ENCODE results near the gene NTRK1. TPM values are rescaled to one million over a fixed set of nuclear protein-coding genes. Genes with fewer than 3 reads are reported as not detected.

Gene NTRK1
- total RNA-seq, 8 experiments from 2014 or later: 0.27 to 2.5 (median 0.61) TPM; not detected in 1

GRCh38 chr1:156898971-156899664 lies 38.5 kb downstream of the NTRK1 start:
- in situ Hi-C loops (cut with MboI; ENCODE audit: low pct_unique_long_range_greater_than_20kb in 2 of 9, low sequenced_read_pairs in 9 of 9, unreplicated experiment in 9 of 9): no loop called here
- Histone ChIP-seq H3K27ac (no peak overlapping the region), H3K4me3 (no peak overlapping the region), H3K4me1 (replicated peaks in 1 of 2) (peaks cover 0 to 24% of the 10 kb centered on the region in 2 donors)
- no peak for ATAC-seq (replicated peaks in 6 of 8)
- WGBS, 10 experiments: 0 to 93% (median 80%) methylated on average over 1 to 10 of the region's 12 CpGs; no CpG with 5 or more reads in 1 of the 10 experiments

GRCh38 chr1:156899956-156900718 lies 39.5 kb downstream of the NTRK1 start:
- WGBS, 10 experiments: 77 to 100% (median 80%) methylated on average over 1 to 7 of the region's 12 CpGs; no CpG with 5 or more reads in 6 of the 10 experiments
- Histone ChIP-seq H3K4me3 (no peak overlapping the region), H3K27ac (no peak overlapping the region), H3K4me1 (replicated peaks in 1 of 2) (peaks cover 0 to 24% of the 10 kb centered on the region in 2 donors)
- ATAC-seq (replicated peaks in 6 of 8): peak in 3 of 8 experiments; percentile 60 to 74 (median 66)
- in situ Hi-C loops (cut with MboI; ENCODE audit: low pct_unique_long_range_greater_than_20kb in 2 of 9, low sequenced_read_pairs in 9 of 9, unreplicated experiment in 9 of 9): no loop called here

- ATAC-seq (replicated peaks in 6 of 8): peak in 1 of 8 experiments; percentile 3
- in situ Hi-C loops (cut with MboI; ENCODE audit: low pct_unique_long_range_greater_than_20kb in 2 of 9, low sequenced_read_pairs in 9 of 9, unreplicated experiment in 9 of 9): no loop called here
- whole genome bisulfite sequencing, 10 experiments: 50 to 100% (median 75%) methylated on average over 1 to 2 of the region's 6 CpGs; no CpG with 5 or more reads in 6 of the 10 experiments
- Histone ChIP-seq H3K27ac (no peak overlapping the region), H3K4me1 (replicated peaks in 1 of 2) (peaks cover 0 to 24% of the 10 kb centered on the region in 2 donors), H3K4me3 (no peak overlapping the region)
Observed at GRCh38 chr1:156900896-156901589, 40.4 kb downstream of the NTRK1 start.

- WGBS, 10 experiments: 69 to 100% (median 78%) methylated on average over 1 to 3 of the region's 4 CpGs; no CpG with 5 or more reads in 6 of the 10 experiments
- in situ Hi-C loops (cut with MboI; ENCODE audit: low pct_unique_long_range_greater_than_20kb in 2 of 9, low sequenced_read_pairs in 9 of 9, unreplicated experiment in 9 of 9): no loop called here
- no peak overlapping the region for H3K27ac ChIP-seq
- ATAC-seq (replicated peaks in 6 of 8): no peak
- H3K4me1 ChIP-seq (replicated peaks in 1 of 2): peaks cover 0 to 22% of the 10 kb centered on the region in 2 donors
- no peak overlapping the region for H3K4me3 ChIP-seq
Observed at GRCh38 chr1:156901590-156901900, 40.9 kb downstream of the NTRK1 start.

- Histone ChIP-seq H3K4me3 (no peak overlapping the region), H3K27ac (no peak overlapping the region), H3K4me1 (replicated peaks in 1 of 2) (peaks cover 0 to 15% of the 10 kb centered on the region in 2 donors)
- no peak for ATAC-seq (replicated peaks in 6 of 8)
- WGBS, 10 experiments: 0 to 82% (median 50%) methylated on average over 1 to 4 of the region's 23 CpGs; no CpG with 5 or more reads in 1 of the 10 experiments
- in situ Hi-C loops (cut with MboI; ENCODE audit: low pct_unique_long_range_greater_than_20kb in 2 of 9, low sequenced_read_pairs in 9 of 9, unreplicated experiment in 9 of 9): no loop called here
Observed at GRCh38 chr1:156901966-156902915, 41.6 kb downstream of the NTRK1 start.

- 55 to 100% (median 80%) methylated on average over 1 to 8 of the region's 15 CpGs for WGBS, 10 experiments
- in situ Hi-C loops (cut with MboI; ENCODE audit: low pct_unique_long_range_greater_than_20kb in 2 of 9, low sequenced_read_pairs in 9 of 9, unreplicated experiment in 9 of 9): no loop called here
- Histone ChIP-seq H3K4me1 (replicated peaks in 1 of 2) (peaks cover 0 to 6% of the 10 kb centered on the region in 2 donors), H3K27ac (no peak overlapping the region), H3K4me3 (no peak overlapping the region)
- no peak for ATAC-seq (replicated peaks in 6 of 8)
Observed at GRCh38 chr1:156903328-156904091, 42.8 kb downstream of the NTRK1 start.

- H3K4me1 ChIP-seq (replicated peaks in 1 of 2): peaks cover 0 to 4% of the 10 kb centered on the region in 2 donors
- no peak overlapping the region for H3K4me3 ChIP-seq
- ATAC-seq (replicated peaks in 6 of 8): no peak
- H3K27ac ChIP-seq: no peak overlapping the region
- in situ Hi-C loops (cut with MboI; ENCODE audit: low pct_unique_long_range_greater_than_20kb in 2 of 9, low sequenced_read_pairs in 9 of 9, unreplicated experiment in 9 of 9): no loop called here
- 62 to 100% (median 67%) methylated on average over 1 to 10 of the region's 19 CpGs; no CpG with 5 or more reads in 3 of the 10 experiments for WGBS, 10 experiments
Observed at GRCh38 chr1:156904187-156904959, 43.7 kb downstream of the NTRK1 start.

- Histone ChIP-seq H3K4me1 (replicated peaks in 1 of 2) (peaks cover 0 to under 1% of the 10 kb centered on the region in 2 donors), H3K27ac (no peak overlapping the region), H3K4me3 (no peak overlapping the region)
- no peak for ATAC-seq (replicated peaks in 6 of 8)
- in situ Hi-C loops (cut with MboI; ENCODE audit: low pct_unique_long_range_greater_than_20kb in 2 of 9, low sequenced_read_pairs in 9 of 9, unreplicated experiment in 9 of 9): no loop called here
- WGBS, 10 experiments: 67 to 78% methylated on average over 3 to 9 of the region's 16 CpGs; no CpG with 5 or more reads in 8 of the 10 experiments
Observed at GRCh38 chr1:156905176-156905575, 44.5 kb downstream of the NTRK1 start.

- ATAC-seq (replicated peaks in 6 of 8): no peak
- H3K4me1 ChIP-seq (replicated peaks in 1 of 2): no peaks in the 10 kb centered on the region
- in situ Hi-C loops (cut with MboI; ENCODE audit: low pct_unique_long_range_greater_than_20kb in 2 of 9, low sequenced_read_pairs in 9 of 9, unreplicated experiment in 9 of 9): no loop called here
- H3K4me3 ChIP-seq: no peak overlapping the region
- H3K27ac ChIP-seq: no peak overlapping the region
- 37 to 100% (median 43%) methylated on average over 1 to 4 of the region's 4 CpGs; no CpG with 5 or more reads in 6 of the 10 experiments for WGBS, 10 experiments
Observed at GRCh38 chr1:156905651-156906050, 45.0 kb downstream of the NTRK1 start.

GRCh38 chr1:156906206-156906906 lies 45.7 kb downstream of the NTRK1 start:
- ATAC-seq (replicated peaks in 6 of 8): no peak
- Histone ChIP-seq H3K27ac (no peak overlapping the region), H3K4me3 (no peak overlapping the region), H3K4me1 (replicated peaks in 1 of 2) (no peaks in the 10 kb centered on the region)
- in situ Hi-C loops (cut with MboI; ENCODE audit: low pct_unique_long_range_greater_than_20kb in 2 of 9, low sequenced_read_pairs in 9 of 9, unreplicated experiment in 9 of 9): no loop called here
- WGBS, 10 experiments: 88 to 100% (median 90%) methylated on average over 1 to 8 of the region's 16 CpGs; no CpG with 5 or more reads in 5 of the 10 experiments

- in situ Hi-C loops (cut with MboI; ENCODE audit: low pct_unique_long_range_greater_than_20kb in 2 of 9, low sequenced_read_pairs in 9 of 9, unreplicated experiment in 9 of 9): no loop called here
- no peak overlapping the region for H3K27ac ChIP-seq
- 83% methylated on average over 7 of the region's 29 CpGs; no CpG with 5 or more reads in 9 of the 10 experiments for WGBS, 10 experiments
- no peak overlapping the region for H3K4me3 ChIP-seq
- H3K4me1 ChIP-seq (replicated peaks in 1 of 2): peaks cover 4 to 5% of the 10 kb centered on the region in 2 donors
- ATAC-seq (replicated peaks in 6 of 8): no peak
Observed at GRCh38 chr1:156908541-156908940, 47.9 kb downstream of the NTRK1 start.
